B cell (primary cell): ENCODE measurements around the gene ALS2CL.

ENCODE experiments used
- EZH2 ChIP-seq: IDR thresholded peaks from 2 replicates; pipeline ENCODE4 v1.6.1; 2012; ENCODE audit warnings: borderline replicate concordance, low read depth, mild to moderate bottlenecking, moderate library complexity, low read length; ENCODE audit not compliant: insufficient read depth, poor library complexity, severe bottlenecking
- TF ChIP-seq, protein P1 (sequence below): fragments of 200-600 bp; IDR thresholded peaks from one replicate; pipeline ENCODE4 v1.8.0; 2022; ENCODE audit warnings: antibody characterized with exemption, mild to moderate bottlenecking

- TF ChIP-seq, protein P1, sequence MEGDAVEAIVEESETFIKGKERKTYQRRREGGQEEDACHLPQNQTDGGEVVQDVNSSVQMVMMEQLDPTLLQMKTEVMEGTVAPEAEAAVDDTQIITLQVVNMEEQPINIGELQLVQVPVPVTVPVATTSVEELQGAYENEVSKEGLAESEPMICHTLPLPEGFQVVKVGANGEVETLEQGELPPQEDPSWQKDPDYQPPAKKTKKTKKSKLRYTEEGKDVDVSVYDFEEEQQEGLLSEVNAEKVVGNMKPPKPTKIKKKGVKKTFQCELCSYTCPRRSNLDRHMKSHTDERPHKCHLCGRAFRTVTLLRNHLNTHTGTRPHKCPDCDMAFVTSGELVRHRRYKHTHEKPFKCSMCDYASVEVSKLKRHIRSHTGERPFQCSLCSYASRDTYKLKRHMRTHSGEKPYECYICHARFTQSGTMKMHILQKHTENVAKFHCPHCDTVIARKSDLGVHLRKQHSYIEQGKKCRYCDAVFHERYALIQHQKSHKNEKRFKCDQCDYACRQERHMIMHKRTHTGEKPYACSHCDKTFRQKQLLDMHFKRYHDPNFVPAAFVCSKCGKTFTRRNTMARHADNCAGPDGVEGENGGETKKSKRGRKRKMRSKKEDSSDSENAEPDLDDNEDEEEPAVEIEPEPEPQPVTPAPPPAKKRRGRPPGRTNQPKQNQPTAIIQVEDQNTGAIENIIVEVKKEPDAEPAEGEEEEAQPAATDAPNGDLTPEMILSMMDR: no peak
- no peak for TF ChIP-seq EZH2
Measured at GRCh38 chr3:46660003-46660402, 33.5 kb downstream of the ALS2CL start.
